HG02571 (cell line): Measurements from ENCODE around the gene CASP6.
"Not testable (repeated sequence)": the region's sequence is repeated elsewhere in the genome, so short reads cannot be mapped to it uniquely, and the experiment has no call there.

ENCODE experiments used
- ATAC-seq: cut with Tn5 transposase; IDR thresholded peaks from one replicate; pipeline ENCODE4 v1.9.1; 2021; ENCODE audit warnings: mild to moderate bottlenecking, moderate library complexity; ENCODE audit not compliant: unreplicated experiment

CASP6 gene

DNA sequence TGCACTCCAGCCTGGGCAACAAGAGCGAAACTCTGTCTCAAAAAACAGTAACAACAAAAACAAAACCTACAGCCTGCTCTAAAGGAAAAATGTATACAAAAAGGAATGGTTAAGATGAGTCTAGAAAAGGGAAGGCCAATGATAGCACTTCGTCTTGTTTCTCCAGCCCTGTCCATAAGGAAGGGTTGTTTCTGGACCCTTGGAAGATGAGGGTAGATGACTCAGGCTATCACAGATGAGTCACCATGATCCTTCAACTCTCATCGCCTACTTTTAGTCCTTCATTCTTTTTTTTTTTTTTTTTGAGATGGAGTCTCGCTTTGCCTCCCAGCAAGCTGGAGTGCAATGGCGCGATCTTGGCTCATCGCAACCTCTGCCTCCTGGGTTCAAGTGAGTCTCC is 17.8 kb upstream of the CASP6 start:
- no peak for ATAC-seq

DNA sequence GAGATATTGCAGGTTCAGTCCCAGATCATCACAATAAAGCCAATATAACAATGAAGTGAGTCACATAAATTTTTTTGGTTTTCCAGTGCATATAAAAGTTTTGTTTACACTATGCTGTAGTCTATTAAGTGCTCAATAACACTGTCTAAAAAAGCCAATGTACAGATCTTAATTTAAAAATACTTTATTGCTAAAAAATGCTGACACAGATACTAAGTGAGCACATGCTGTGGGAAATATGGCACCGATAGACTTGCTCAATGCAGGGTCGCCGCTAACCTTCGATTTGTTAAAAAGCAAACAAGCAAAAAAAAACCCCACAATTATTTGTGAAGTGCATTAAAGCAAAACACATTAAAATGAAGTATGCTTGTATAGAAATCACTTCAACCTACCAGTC is 16.4 kb upstream of the CASP6 start:
- ATAC-seq: no peak

DNA sequence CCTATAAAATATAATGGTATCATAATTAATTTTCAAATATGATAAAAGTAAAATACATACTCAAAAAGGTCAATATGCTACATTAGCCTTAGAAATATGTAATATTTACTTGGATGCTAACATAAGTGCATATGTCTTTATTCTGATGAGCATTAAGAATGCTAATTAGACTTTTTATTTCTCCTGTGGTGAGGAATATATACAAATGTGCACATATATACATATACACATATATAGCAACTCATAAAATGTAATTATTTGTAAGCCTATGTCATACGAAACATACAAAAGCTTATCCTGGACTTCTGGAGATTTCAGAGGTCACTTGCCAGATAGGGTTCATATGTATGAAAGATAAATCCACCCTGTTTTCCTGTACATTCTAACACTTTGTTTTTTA is 15.5 kb upstream of the CASP6 start:
- ATAC-seq: no peak

DNA sequence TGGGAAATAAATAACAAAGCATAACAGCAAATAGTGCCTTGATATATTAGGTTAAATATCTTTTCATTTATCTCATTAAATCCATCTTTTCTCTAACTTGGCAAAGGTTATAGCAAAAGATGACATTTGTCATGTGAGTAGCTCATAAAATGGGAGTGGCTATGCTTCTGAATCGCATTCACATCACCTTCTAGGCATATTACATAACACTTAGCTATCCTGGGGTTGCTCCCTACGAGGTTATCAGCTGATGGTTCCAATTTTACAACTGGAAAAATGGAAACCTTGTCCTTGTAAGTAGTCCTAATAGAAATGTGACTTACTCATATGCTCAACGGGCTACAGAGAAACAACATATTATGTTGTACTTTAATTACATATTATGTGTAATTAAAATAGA is 10.3 kb upstream of the CASP6 start:
- ATAC-seq: no peak

DNA sequence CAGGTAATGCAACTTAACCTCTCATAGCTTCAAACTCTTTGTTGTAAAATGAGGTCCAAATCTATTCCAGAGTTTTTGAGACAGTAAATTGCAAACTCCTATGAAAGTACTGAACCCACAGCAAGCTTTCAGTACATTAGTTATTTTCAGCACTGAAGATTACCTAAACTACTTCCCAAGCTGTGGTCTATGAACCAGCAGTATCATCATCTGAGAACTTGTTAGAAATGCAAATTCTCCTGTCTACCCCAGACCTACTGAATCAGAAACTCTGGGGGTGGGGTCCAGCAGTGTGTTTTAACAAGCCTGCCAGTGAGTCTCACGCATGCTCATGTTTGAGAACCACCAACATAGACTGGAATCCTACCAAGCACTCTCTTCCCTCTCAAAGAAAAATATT is 5.7 kb upstream of the CASP6 start:
- ATAC-seq: peak; percentile 93

DNA sequence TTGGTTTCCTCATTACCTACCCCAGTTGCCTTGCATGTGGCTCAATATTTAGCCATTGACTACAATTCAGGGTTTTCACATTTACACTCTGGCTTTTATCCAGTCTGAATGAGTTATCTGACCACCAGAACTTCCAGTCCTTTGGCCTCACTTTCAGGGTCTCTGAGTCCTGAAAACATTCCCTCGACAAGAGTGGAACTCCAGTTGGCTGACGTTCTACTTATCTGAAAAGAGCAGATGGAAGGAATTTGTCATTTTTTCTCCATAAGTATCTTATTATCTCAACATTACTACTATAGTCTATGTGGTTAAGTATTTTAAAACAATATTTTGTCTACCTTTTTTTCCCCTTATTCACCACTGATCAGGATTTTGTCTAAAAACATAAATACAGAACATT is 5.2 kb upstream of the CASP6 start:
- no peak for ATAC-seq

DNA sequence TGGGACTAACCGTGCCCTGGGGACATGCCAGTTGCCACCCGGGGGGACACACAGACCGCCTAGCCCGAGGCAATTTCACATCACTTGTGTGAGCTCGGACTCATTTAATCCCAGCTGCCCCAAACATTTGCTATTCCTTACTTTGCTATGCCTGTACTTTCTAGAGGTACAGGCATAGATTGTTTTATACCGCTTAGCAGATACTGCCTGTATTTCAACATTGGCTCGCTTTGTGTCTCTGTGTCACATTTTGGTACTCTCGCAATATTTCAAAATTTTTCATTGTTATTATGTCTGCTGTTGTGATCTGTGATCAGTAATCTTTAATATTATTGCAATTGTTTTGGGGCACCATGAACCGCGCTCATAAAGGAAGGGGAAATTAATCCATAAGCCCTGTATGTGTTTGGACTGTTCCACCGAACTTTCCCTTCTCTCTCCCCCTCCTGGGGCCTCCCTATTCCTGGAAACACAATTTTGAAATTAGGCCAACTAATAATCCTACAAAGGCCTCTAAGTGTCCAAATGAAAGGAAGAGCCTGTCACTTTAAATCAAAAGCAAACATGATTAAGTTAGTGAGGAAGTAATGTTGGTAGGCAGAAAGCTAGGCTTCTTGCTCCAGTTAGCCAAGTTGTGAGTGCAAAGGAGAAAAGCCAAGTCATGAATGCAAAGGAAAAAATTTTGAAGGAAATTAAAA is 568 bp upstream of the CASP6 start:
- ATAC-seq: no peak

DNA sequence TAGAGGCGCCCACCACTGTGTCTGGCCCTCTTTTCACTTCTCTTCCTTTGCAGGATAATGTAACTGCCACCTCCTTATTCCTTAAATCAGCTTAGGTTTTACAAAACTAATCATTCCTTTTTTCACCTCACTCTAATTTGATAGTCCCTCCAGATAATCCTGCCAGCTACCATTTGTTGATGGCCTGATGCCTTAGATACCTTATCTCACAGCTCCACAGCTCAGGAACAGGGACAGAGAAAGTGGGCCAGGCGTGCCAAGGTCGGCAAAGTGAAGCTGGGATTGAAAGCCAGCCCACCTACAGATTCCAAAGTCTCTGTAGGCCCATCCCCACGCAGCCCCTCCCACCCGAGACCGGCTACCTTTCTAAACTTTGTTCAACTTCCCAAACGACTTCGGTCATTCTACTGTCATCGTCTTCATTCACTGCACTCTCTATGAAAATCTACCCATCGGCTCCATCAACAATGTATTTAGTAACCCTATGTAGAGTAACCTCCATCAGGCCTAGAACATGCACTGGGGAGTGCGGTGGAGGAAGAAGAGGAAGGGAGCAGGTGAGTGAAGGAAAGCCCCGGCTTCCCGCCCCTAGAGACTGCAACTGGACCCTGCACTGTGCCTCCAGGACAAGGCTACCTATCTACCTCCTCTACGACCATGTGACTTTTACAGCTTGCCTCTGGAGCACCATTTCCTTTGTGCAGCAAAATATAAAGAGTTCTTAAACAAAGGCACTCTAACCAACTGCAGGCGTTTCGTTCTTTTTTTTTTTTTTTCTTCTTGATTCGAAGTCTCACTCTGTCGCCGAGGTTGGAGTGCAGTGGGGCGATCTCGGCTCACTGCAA is 1.5 kb downstream of the CASP6 start:
- no peak for ATAC-seq

DNA sequence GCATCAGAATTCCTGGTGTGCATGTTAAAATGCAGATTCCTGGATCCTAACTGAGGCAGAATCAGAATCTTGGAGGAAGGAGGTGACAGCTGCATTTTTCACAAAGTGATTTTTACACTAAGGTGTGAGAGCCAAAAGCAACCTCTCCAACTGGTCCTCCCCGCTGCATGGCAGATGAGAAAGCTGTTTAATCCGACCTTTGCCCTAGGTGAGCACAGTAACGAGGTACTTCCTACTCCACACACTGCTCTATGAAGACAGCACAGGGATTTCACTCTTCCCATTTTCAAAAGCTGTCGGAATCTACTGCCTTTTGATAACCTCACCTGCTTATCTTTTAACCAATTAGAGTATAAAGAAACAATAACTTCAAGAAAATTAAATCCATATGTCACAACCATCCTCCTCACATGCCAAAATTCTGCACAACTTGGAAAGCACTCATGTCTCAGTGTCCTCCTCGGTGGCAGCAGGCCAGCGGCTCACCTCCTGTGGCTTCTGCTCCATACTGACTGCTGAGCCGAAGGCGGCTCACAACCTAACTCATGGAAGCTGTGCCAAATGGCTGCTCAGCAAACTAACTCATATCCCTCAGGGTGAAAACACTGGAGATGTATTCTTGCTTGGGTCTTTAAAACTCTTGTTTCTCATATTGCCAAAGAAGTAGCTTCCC is 3.6 kb downstream of the CASP6 start:
- no peak for ATAC-seq

DNA sequence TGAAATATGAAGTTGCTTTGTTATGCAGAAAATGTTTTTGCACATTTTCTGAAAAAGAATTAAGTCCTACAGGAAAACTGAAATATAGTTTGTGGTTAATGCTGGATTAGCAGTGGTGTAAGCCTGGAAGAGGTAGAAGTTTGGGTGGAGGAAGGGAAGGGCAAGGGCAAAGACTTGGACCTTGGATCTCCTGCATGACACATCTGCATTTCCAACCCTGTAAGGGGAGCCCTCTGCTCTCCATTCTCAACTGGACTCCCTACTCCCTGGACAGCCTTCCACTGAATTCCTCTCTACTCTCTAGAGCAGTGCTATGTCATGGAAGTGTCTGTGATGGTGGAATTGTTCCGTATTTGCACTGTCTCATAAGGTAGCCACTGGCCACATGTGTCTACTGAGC is 4.6 kb downstream of the CASP6 start:
- ATAC-seq: no peak

DNA sequence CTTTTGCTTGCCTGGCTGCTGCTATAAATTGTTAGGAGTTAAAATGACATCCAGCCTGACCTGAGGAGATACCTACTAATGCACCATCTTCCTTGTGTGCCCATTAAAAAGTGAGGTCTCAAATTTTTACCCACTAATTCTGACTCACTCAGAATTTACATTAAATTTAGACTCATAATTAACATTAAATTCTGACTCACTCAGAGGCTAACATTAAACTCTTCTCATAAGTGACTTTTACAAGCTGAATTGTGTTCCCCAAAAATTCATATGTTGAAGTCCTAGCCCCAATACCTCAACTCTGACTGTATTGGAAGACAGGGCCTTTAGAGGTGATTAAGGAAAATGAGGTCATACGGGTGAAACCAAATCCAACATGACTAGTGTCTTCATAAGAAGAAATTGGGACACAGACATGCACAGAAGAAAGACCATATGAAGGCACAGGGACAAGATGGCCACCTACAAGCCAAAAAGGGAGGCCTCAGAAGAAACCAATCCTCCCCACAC is 11.8 kb downstream of the CASP6 start:
- no peak for ATAC-seq

DNA sequence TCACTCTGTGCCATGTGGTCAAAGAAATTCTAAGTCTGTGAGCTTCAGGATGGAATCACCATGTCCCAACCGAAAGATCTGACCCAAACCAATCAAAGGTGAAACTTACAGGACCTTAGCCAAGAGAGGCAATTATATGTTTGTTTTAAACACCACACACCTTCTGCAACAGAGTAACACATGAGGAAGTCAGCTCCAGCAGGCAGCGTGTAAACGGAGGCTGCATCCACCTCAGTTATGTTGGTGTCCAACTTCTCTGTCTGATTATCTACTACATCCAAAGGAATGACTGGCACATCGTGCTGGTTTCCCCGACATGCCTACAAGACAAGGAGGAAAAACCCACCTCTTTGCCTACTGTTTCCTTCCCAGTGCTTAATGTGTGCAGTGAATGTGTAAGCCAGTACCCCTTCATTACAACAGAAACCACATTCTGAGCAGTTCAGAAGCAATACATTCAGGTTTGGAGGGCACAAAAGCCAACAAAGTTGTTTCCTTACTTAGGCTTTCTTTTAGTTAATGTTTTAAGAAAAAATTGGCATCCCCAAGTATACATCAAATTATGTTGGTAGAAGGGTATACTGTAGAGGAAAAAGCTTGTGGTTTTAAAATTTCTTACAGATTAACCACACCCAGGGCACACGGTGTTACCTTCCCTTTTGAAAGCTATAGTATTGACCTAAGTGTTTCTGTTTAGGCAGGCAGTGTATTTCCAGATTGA is 12.4 kb downstream of the CASP6 start:
- peak; percentile 77 for ATAC-seq

DNA sequence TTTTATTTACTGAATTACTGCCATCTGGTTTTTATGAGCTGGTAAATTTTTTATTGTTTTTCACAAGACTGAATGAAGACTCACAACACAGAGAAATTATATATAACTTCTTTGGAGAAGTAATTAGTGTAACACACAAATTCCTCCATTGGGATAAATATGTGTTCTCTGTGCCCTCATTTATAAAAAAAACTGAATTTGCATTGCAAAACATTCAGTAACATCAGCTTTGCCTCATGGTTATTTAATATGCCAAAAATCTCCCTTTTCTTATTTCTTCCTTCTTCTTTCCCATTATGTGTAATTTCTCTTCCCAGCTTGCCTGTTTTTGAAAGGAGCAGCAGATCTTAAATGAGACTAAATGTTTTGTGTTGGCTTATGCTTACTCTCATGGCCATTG is 18.5 kb downstream of the CASP6 start:
- ATAC-seq: no peak

DNA sequence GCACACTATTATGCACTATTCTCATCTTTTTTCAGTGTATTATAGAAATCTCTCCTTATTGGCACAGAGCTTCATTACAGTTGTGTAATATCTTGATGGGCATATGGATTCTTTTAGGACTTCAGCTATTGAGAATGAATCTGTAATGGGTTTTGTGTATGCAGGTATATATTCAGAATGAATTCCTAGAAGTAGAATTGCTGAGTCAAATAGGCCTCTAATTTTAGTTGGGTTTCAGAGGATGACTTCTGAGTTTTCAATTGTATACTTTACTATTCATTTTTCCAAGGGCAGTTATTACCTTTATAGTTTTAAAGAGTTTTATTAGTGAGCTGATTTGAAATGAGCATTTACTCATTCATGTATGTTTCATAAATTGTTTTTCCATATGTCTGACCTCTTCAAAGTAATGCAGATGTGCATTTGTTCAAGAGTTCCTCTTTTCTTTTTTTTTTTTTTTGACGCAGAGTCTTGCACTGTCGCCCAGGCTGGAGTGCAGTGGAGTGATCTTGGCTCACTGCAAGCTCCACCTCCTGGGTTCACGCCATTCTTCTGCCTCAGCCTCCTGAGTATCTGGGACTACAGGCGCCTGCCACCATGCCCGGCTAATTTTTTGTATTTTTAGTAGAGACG is 19.5 kb downstream of the CASP6 start:
- no peak for ATAC-seq

DNA sequence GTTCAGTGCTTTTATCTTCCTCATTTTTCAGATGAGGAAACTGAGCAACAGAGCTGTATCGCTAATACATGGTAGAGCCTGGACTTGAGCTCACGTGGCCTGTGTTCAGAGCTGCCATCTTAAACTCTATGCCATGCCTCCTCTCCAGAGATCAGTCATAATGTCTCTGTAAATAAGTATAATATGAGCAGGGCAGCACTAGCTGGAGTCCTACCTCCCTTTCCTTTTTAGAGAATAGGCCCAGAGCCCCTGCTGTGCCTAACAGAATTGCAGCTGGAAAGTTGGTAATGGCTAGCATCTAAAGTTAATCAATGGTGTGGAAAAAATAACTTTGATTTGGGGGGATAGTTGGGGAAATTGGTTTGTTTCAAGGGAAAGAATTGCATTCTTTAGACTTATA is 20.4 kb downstream of the CASP6 start:
- ATAC-seq: no peak

DNA sequence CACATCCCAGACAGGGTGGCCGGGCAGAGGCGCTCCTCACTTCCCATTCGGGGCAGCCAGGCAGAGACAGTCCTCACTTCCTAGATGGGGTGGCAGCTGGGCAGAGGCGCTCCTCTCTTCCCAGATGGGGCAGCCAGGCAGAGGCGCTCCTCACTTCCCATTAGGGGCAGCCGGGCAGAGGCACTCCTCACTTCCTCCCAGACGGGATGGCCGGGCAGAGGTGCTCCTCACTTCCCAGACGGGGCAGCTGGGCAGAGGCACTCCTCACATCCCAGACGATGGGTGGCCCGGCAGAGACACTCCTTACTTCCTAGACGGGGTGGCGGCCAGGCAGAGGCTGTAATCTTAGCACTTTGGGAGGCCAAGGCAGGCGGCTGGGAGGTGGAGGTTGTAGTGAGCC is 24.3 kb downstream of the CASP6 start:
- not testable (repeated sequence) for ATAC-seq

DNA sequence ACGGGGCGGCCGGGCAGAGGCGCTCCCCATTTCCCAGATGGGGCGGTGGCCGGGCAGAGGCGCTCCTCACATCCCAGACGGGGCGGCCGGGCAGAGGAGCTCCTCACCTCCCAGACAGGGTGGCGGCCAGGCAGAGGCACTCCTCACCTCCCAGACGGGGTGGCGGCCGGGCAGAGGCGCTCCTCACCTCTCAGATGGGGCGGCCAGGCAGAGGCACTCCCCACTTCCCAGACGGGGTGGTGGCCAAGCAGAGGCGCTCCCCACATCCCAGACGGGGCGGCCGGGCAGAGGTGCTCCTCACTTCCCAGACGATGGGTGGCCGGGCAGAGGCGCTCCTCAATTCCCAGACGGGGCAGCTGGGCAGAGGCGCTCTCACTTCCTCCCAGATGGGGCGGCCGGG is 24.8 kb downstream of the CASP6 start:
- not testable (repeated sequence) for ATAC-seq

DNA sequence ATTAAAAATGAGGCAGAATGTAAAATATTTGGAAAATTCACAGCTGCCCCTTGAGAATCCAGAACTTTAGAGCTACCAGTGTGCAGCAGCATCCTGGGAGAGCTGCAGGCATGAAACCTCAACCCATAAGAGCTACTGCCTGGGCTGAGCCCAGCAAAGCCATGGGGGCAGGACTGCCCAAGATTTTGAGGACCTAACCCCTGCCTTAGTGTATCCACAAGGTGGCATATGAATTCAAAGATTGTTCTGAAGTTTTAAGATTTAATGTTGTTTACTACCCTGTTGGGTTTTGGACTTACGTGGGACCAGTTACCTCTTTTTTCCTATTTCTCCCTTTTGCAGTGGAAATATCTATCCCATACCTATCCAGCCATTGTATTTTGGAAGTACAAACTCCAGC is 26.4 kb downstream of the CASP6 start:
- no peak for ATAC-seq

DNA sequence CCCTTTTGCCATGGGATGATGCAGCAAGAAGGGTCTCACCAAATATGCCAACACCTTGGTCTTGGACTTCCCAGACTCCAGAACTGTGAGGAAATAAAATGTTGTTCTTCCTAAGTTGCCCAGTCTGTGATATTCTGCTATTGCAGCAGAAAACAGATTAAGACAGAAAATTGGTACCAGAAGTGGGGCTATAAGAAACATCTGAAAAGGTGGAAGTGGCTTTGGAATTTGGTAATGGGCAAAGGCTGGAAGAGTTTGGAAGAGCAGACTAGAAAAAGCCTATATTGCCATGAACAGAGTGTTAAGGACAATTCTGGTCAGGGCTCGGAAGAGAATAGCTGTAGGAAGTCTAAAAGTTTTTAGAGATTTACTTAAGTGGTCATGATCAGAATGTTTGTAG is 27.4 kb downstream of the CASP6 start:
- ATAC-seq: no peak

DNA sequence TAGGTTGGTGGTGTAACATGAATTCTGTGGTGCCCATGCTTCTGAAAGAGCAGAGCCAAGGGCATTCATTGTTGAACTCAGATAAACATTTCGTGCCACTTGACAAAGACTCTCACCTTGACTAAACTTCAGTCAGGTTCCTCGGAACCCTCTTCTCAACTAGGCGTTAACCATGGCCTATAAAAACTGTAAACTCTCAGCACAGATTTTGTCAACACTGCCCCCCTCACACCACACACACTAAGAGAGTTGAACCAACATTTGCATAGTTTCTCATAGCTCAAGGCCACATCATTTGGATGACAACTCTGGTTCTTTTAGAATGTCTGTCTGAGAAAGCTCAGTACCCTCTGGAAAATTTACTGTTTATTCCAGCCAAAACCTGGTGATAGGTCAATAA is 28.1 kb downstream of the CASP6 start:
- ATAC-seq: no peak

DNA sequence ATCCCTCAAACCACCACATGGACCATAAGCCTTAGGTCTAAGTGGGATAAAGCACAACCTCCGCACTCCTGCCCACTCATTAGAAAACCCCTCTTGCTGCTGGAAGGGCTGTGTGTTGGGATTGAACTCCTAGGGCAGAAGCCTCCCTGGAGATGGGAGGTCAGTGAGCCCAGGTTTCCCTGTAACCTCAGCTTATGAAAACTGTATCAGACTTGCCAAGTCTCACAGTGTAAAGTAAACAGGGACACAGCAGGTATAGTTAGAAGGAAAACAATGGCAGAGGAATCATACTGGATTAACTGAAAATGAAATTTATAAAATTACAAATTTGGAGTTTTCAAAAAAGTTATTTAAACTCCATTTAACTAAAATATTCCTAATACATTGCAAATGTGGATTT is 29.9 kb downstream of the CASP6 start:
- ATAC-seq: no peak
